GOT3 (cell line): ENCODE data around the gene IPCEF1.
"Not testable (repeated sequence)": the region's sequence is repeated elsewhere in the genome, so short reads cannot be mapped to it uniquely, and the experiment has no call there.

Experiments used
- DNase-seq: peaks from one replicate; lab custom pipeline; 2025; ENCODE audit warnings: mixed read lengths; lab: John Stamatoyannopoulos, UW

IPCEF1 gene

DNA sequence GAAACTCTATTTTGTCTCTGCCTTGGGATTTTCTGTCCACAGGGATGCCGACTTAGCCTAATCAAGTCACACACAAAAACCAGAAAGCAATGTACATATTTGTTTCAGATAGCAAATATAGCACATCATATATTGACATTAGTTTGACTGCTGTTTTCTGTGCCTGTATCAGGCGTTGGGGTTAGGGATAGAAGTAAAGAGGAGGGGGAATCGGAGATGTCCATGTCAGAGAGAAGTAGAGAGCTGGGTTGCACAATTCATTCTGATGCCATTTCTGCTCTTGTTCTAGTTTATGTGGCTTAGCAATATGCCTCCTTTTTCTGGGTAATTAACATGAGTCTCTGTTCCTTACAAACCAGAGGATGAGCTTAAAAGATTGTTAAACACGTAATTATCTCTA, 14.7 kb upstream of the IPCEF1 start:
- DNase-seq: no peak

DNA sequence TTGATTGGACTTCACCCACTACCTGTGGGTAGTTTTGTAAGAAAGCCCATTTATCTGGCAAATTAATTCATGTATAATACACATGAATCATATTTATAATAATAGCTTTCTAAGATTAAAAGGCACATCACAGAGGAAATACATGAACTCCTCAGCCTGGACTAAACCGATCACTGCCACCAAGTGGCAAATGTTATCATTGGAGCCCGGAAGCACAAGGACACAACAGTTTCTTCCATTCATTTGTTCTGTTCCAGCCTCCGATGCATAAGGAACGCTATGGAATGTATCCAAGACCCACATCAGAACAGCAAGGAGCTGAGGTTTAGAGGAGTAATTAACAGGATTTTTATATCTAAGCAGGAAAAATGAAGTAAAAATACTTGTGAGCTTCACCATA, 13.9 kb upstream of the IPCEF1 start:
- no peak for DNase-seq

DNA sequence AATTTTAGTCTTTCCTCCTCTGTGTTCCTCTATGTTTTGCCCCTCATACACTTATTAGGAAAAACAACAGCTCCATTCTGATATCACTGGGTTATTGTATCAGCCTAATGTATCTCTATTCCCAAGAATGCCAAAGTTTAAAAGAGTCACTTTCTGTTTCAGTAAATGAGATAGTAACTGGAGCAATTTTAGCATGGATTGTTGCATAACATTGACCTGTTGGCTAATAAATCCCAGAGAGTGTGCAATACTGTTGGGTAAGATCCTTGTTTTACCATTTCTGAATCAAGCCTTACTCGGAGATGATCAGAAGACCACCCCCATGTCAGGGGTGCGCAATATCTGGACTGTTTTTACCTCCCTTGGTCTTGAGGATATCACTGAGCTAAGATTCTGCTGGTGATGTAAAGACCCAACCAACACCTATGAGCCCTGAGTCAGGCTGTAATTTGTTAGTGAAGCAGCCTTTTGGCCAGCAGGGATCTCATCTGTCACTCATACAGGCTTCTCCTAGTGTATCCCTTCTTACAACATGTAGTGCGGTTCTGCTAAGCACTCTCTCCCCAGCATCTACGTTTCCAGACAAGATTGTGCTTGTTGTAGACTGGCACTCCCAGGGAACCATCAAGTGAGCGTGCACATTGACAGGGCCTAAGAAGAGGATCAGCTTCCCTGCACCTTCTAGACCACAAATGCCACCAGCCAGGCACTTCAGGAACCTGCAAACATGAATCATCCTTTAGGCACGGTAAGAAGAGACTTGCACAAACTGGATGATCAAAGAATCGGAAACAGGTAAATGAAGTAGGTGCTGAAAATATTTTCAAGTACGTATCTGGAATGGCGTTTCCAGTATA, 11.5 kb upstream of the IPCEF1 start:
- DNase-seq: no peak

DNA sequence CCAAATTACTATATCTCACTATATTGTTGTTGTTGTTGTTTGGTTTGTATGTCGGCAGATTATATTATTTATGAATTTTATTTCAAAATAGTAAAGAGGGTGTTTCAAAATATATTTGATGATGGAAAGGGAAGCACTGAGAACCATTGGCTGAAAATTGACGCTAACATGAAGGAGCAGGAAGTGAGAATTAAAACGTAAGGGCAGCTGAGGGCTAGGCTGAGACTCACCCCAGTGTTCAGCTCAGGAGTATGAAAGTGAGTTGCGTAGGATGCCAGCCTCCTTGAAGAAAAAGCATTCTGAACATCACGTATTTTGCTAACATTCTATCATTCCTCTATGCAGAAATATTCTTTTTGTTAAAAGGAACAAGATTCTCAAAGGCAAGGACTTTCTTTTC, 10.7 kb upstream of the IPCEF1 start:
- DNase-seq: no peak

DNA sequence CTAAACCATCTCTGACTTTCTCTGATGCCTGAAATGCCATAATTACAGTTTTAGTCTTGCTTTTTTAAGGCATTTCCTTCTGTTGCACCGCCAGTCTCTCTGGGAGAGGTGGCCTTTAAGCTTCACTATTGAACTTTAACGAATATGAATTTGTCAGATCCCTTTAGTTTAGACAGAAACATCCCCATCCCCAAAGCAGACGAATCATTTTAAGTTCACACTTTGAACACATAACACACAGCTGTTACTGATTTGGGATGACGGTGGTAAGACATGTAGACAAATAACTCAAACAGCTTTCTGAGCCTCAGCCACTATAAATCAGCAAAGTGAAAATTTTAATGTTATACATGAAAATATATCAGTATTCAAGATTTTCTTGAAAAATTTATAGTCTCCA, 7.2 kb upstream of the IPCEF1 start:
- no peak for DNase-seq

DNA sequence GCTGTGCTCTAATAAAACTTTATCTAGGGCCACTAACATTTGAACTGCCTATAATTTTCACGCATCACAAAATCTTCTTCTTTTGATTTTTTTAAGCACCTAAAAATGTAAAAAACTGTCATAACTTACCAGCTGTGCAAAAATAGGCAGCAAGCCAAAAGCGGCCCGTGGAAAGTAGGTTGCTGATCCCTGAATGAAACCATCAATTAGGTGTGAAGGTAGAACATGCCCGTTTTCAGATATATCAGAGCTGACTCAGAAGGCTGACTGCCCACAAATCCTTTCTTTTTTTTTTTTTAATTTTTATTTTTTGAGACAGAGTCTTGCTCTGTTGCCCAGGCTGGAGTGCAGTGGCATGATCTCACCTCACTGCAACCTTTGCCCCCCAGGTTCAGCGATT, 4.9 kb upstream of the IPCEF1 start:
- DNase-seq: no peak

DNA sequence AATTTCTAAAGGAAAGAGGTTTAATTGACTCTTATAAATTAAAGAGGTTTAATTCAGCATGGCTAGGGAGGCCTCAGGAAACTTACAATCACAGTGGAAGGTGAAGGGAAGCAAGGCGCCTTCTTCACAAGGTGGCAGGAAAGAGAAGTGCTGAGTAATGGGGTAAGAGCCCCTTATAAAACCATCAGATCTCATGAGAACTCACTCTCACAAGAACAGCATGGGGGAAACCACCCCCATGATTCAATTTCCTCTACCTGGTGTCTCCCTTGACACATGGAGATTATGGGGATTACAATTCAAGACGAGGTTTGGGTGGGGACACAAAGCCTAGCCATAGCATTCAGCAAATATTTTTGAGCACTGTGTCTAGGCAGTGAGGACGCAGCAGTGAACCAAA, 3.9 kb upstream of the IPCEF1 start:
- no peak for DNase-seq

DNA sequence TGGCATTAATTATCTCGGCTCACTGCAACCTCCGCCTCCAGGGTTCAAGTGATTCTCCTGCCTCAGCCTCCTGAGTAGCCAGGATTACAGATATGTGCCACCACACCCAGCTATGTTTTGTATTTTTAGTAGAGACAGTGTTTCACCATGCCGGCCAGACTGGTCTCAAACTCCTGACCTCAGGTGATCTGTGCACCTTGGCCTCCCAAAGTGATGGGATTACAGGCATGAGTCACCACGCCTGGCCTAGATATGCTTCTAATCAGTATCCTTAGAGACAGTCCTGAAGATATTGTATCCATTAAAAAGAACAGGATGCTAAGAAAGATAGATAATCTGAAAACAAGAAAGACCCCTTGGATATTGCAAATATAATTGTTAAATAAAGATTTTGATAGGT, 3.1 kb upstream of the IPCEF1 start:
- DNase-seq: no peak

DNA sequence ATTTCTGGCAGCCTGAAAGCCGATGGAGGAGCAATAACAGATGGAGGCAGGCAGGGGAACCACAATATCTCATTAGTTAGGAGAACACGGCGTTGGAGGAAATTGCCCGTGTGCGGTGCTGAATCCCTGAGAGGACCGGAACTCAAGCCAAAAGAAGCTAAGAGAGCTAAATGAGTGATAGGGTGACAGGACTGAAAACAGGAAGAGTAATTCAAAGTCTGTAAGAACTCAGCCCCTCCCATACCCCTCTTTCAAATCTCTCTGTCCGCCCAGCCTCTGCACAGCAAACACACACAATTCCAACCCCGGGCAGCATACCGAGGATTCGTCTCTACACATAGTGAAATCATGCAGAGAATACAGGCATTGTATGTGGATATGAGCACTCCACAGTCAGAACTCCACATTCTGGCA, 2.6 kb upstream of the IPCEF1 start:
- DNase-seq: no peak

DNA sequence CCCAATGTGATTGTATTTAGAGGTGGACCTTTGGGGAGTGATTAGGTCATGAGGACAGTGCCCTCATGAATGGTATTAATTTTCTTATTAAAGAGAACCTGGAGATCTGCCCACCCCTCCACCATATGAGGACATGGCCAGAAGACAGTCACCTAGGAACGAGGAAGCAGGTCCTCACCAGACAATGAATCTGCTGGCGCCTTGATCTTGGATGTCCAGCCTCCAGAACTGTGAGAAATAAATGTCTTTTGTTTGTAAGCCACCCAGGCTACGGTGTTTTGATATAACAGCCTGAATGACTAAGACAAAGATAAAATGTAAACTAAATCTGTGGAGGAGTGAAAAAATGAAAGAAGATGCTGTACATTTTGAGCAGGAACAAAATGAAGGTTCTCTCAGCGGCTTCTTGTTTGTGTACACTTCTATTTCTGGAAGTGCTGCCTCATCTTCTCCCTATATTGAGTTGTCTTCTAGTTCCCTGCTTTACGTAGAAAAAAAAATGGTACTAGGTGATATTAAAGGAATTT, 1.5 kb upstream of the IPCEF1 start:
- DNase-seq: no peak

DNA sequence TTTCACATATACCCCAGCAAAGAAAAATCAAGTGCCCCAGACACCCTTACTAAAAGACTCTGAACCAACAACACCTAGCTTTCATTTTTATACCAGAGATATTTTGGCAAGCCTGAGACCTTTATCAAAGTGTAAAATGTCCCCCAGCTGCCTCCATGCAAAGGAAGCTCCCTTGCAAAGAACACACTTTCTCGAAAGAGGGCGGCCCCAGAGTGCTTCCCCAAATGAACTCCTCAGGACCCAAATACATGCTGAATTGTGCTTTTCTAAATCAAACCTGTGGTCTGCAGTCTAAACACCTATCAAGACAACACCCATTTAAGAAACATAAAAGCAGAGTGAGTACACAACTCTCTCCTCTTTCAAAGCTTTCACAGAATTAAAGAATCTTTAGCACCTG, 490 bp downstream of the IPCEF1 start:
- no peak for DNase-seq

DNA sequence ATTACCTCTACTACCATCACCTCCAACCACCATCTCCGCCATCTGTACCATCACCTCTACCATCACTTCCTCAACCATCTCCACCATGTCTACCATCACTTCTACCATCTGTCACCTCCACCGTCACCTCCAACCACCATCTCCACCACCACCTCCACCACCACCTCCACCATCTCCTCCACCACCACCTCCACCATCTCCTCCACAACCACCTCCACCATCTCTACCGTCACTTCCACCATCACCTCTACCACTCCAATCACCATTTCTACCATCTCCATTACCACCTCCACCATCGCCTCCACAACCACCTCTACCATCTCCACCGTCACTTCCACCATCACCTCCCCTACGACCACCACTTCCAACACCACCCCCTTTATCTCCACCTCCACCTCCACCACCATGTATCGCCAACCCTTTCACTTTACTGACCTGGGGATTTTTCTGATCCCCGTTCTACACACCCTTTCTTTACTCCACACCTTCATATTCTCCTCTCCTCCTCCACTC, 2.3 kb downstream of the IPCEF1 start:
- no peak for DNase-seq

DNA sequence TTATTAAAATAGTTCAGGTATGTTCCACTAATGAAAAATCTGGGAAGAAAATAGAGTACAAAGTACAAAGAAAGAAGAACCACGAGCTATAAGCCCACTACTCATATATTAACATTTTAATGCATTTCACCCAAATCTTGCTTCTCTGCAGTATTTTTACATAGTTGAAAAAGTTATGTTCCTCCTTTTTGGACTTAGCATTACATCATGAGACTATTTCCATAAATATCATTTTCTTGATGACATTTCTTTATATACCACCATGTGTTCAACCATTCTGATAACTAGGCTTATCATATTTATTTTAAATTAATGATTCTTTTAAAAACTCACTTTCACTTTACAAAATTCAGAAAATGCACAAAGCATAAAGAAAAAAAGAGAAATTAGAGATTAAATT, 3.0 kb downstream of the IPCEF1 start:
- no peak for DNase-seq

DNA sequence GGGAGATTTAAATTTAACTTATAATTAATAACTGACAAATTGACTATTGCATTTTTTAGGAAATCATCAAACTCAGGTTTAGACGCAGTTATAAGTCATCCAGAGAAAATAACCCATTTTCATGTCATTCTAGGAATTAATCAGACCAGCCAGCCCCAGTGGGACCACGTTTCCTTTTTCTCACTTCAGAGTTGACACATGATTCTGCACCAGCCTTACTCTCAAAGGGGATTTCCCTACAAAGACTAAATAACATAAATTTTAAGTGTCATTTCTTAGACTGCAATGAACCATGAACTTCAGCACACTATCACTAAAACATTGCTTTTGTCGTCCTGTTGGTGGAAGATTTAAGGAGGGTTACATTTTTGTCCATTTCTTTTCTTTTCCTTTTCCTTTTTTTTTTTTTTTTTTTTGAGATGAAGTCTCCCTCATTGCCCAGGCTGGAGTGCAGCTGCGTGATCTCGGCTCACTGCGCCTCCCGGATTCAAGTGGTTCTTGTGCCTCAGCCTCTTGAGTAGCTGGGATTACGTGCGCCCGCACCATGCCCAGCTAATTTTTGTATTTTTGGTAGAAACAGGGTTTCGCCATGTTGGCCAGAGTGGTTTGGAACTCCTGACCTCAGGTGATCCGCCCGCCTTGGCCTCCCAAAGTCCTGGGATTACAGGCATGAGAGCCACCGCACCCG, 3.6 kb downstream of the IPCEF1 start:
- DNase-seq: no peak

DNA sequence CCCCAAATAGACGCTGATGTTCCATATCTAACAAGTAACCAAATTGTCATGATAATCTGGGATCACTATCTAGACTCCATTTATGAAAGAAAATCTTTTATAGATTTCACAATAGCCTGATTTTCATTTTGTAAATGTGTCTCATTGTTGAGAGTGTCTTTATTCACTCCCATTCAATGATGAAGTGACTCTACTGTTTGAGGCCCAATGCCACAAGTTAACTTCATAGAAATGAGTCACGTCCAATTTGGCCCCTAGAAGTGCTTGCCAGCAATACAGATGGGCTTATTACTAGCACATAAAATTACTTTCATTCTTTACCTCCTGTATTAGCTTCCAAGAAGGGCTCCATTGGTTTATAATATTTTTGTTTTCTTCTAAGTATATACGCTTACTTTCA, 6.3 kb downstream of the IPCEF1 start:
- no peak for DNase-seq

DNA sequence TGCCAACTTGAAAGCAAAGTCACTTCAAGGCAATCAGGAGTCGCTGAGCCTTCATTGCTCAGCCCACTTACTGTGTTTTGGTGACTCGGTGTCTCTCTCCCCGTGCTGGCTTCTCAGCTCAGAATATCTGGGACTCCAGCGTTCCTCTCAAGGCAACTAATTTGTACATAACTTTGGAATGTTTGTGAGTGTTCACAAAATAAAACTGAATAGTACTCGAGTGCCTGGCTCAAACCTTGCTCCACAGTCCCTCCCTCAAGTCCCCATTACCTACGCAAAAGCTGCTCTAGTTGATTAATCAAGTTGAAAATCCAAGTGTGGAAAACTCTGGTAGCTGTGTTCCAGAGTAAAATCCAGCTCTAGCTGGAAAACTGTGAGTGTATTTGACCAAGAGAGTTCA, 8.6 kb downstream of the IPCEF1 start:
- no peak for DNase-seq

DNA sequence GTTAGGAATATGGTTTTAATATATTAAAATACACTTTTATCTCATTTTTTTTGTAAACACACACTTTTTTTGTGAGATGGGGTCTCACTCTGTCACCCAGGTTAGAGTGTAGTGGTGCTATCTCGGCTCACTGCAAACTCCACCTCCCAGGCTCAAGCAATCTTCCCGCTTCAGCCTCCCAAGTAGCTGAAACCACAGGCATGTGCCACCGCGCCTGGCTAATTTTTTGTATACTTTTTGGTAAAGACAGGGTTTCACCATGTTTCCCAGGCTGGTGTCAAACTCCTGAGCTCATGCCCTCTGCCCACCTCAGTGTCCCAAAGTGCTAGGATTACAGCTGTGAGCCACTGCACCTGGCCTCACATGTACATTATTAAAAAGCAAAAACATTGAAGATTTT, 10.8 kb downstream of the IPCEF1 start:
- DNase-seq: no peak

DNA sequence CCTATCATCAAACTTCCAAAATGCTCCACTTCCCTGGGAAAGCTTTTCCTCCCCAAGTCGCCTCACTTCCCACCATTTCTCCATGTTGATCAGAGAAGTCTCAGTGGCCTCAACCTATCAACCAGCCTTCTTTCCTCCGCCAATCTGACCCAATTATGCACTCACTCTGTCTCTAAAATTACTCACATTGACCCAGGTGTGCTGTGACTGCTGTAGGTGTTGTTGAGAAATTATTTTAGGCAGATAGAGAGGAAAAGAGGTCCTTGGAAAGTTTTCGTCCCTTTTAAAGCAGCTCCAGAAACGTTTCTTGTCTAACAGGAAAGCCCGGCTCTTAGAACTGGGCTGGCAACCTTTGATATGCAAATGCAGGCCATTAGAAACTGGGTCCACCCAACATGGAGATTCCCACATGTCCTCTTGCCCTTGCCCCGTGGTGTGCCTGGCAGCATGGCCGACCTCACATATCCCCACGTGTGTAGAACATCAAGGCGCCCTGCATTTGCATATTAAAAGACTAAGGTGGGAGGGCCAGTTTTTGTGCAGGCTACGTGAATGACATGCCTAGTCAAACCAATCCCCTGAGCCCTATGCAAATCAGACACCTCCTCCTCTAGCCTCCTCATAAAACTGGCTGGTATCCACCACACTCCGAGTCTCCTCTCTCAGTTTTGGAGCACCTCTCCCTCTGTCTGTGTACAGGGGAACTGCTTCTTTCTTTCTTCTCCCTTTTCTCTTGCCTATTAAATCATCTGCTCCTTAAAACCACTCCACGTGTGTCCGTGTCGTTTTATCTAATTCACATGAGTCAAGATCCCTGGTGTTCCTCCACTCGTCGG, 12.9 kb downstream of the IPCEF1 start:
- DNase-seq: no peak

DNA sequence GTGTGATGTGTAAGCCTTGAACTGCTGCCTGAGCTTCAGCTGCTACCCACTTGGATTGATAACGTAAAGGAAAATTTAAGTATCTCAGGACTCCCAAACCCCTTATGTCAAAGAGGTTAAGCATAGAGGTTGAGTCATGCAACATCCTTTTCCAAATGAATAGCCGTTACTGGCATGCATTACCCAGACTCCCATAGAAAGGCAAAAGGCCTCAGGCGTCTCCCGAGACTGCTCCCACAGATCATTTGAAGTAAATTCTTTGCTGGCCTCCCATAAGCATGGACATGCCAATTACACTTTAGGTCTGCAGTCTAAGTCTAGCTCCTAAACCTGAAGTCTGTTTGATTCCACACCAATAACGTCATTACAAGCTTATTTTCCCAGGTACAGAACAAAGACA, 14.7 kb downstream of the IPCEF1 start:
- no peak for DNase-seq

DNA sequence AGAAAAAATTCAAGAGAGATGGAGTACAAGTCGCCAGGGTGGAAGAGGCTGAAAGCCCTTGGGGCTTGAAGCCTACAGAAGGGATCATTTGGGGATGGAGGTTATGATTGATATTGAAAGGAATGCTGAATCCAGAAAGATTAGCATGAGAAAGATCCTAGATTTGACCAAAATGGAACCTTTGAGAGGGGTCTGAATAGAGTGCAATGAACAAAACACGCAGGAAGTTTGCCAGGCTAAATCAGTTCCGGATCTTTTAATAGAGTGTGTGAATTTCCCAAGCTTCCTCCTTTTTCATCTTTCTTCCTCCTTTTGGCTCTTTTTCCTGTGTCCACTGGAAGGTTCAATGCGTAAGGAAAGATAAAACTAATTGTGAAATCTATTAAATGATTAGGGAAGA, 15.3 kb downstream of the IPCEF1 start:
- DNase-seq: no peak

DNA sequence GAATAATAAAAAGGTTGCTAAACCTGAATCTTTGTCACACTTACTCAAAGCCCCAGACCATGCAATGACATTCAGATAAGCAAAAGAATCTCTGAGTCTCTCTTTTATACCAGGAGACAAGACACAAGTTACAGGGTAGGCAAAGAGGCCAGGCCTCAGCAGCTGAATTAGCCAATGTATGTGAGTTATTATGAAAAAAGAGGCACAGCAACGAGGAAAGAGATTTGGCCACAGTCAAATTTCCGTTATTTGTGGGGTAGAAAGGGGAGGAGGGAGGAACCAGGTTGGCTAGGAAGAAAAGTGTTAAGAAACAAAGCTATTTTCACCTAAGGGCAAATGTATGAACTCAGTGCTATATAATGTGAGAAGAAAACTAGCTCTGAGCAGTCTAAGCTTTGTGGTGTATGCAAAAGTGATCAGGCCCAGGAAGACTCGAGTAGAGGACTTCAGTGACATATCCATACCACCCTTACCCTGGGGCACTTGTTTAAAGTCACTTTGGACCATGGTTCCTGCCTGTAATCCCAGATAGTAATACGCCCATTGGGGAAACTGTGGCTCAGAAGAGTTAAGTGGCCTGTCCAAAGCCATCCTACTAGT, 19.1 kb downstream of the IPCEF1 start:
- no peak for DNase-seq

DNA sequence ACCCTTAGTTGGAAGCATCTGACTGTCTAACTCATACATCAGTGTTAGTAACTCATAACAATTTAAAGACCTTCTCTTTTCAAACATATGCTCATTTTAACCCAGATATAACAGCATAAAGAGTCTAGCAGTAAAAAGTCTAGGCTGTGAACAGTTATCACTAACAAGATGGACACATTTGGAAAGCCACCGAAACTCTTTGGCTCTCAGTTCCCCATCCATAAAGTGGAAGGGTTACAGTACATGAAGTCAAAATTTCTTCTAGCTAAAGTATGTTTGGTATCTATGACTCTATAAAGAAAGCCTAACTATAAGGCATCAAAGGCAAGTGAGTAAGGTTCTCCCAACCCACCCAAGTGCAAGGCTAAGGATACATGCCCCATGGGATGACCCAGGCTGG, 22.5 kb downstream of the IPCEF1 start:
- not testable (repeated sequence) for DNase-seq
